ENCODE measurements around the gene MMP27.

The MMP27 gene

DNA sequence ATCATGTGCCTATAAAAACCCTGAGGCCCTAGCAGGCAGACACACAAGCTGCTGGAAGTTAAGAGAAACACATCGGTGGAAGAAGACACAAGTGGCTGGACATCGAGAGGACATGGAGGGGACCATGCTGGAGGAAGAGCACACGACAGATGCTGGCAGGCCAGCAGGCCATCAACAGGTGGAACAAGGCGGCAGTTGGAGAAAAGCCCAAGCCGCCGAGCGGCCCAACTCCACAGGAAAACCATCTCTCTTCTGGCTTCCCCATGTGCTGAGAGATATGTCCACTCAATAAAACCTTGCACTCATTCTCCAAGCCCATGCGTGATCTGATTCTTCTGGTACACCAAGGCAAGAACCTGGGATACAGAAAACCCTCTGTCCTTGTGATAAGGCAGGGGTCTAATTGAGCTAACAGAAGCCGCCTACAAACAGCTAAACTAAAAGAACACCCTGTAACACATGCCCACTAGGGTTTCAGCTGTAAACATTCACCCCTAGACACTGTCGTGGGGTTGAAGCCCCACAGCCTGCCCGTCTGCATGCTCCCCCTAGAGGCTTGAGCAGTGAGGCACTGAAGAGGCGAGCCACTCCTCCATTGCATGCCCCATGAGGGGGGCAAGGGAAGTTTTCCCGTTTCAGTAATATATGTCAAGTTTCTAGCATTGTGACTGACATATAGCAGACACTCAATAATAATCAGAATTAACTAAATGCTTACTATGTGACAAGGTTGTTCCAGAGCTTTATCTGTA lies 41.4 kb downstream of the MMP27 start:
- H3K27me3 Mint-ChIP-seq = peaks cover 2% of the 10 kb centered on the region
- no peaks in the 10 kb centered on the region for H3K36me3 Mint-ChIP-seq
- ATAC-seq = peak; percentile 62
- no peak overlapping the region for H3K27ac Mint-ChIP-seq
- no peak overlapping the region for H3K4me3 Mint-ChIP-seq
- peaks cover 4% of the 10 kb centered on the region for H3K4me1 Mint-ChIP-seq
- no peaks in the 10 kb centered on the region for H3K9me3 Mint-ChIP-seq

- H3K27ac Mint-ChIP-seq = no peak overlapping the region
- no peak for ATAC-seq
- H3K27me3 Mint-ChIP-seq = peaks cover 9% of the 10 kb centered on the region
- no peaks in the 10 kb centered on the region for H3K36me3 Mint-ChIP-seq
- H3K4me3 Mint-ChIP-seq = no peak overlapping the region
- peaks cover 4% of the 10 kb centered on the region for H3K4me1 Mint-ChIP-seq
- H3K9me3 Mint-ChIP-seq = no peaks in the 10 kb centered on the region
Measured at GRCh38 chr11:102662607-102663006, 43.0 kb downstream of the MMP27 start.

DNA sequence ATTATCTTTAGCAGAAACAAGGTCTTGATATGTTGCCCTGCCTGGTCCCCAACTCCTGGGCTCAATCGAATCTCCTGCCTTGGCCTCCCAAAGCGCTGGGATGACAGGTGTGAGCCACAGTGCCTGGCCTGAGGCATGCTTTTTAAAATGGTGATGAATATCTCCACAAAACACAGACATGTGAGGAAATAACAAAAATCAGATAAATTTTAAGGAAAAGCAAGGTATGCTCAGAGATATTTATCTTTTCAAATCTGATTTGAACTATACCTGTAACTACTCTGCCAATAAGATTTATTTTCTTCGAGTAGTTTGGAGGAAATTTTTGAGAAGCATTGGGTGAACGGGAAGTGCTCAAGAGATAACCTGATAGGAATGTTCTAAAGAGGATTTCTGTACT lies 44.5 kb downstream of the MMP27 start:
- Mint-ChIP-seq H3K4me1 (peaks cover 4% of the 10 kb centered on the region), H3K27me3 (peaks cover 24% of the 10 kb centered on the region), H3K4me3 (no peak overlapping the region), H3K36me3 (no peaks in the 10 kb centered on the region), H3K27ac (no peak overlapping the region), H3K9me3 (no peaks in the 10 kb centered on the region)
- ATAC-seq = no peak

GRCh38 chr11:102656528-102656927 lies 49.0 kb downstream of the MMP27 start:
- Mint-ChIP-seq H3K4me3 (no peak overlapping the region), H3K4me1 (no peaks in the 10 kb centered on the region), H3K27me3 (peaks cover 53% of the 10 kb centered on the region), H3K9me3 (peaks cover 5% of the 10 kb centered on the region), H3K27ac (no peak overlapping the region), H3K36me3 (no peaks in the 10 kb centered on the region)
- ATAC-seq = no peak

DNA sequence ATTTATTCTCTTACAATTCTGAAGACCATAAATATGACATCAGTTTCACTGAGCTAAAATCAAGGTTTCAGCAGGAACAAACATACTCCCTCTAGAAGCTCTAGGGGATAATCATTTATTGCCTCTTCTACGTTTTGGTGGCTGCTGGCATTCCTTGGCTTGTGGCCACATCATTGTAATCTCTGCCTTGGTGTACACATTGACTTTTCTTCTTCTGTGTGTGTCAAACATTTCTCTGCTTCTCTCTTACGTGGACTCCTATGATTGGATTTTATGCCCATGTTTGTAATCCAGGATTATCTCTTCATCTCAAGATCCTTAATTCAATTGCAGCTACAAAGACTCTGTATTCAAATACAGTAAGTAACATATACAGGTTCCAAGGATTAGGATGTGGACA lies 50.0 kb downstream of the MMP27 start:
- Mint-ChIP-seq H3K9me3 (peaks cover 5% of the 10 kb centered on the region), H3K27ac (no peak overlapping the region), H3K4me3 (no peak overlapping the region), H3K27me3 (peaks cover 63% of the 10 kb centered on the region), H3K4me1 (no peaks in the 10 kb centered on the region), H3K36me3 (no peaks in the 10 kb centered on the region)
- no peak for ATAC-seq

- H3K4me1 Mint-ChIP-seq = no peaks in the 10 kb centered on the region
Measured at GRCh38 chr11:102654761-102655160, 50.8 kb downstream of the MMP27 start.

GRCh38 chr11:102653744-102654291 lies 51.8 kb downstream of the MMP27 start:
- no peak overlapping the region for H3K27ac Mint-ChIP-seq
- H3K9me3 Mint-ChIP-seq = peaks cover 5% of the 10 kb centered on the region
- H3K27me3 Mint-ChIP-seq = peaks cover 58% of the 10 kb centered on the region
- ATAC-seq = no peak
- no peak overlapping the region for H3K4me3 Mint-ChIP-seq
- no peaks in the 10 kb centered on the region for H3K4me1 Mint-ChIP-seq
- no peaks in the 10 kb centered on the region for H3K36me3 Mint-ChIP-seq

More at GRCh38 chr11:102654761-102655160, 50.8 kb downstream of the MMP27 start:
- ATAC-seq = no peak
- Mint-ChIP-seq H3K27ac (no peak overlapping the region), H3K36me3 (no peaks in the 10 kb centered on the region), H3K9me3 (peaks cover 5% of the 10 kb centered on the region), H3K27me3 (peaks cover 63% of the 10 kb centered on the region), H3K4me3 (no peak overlapping the region)

DNA sequence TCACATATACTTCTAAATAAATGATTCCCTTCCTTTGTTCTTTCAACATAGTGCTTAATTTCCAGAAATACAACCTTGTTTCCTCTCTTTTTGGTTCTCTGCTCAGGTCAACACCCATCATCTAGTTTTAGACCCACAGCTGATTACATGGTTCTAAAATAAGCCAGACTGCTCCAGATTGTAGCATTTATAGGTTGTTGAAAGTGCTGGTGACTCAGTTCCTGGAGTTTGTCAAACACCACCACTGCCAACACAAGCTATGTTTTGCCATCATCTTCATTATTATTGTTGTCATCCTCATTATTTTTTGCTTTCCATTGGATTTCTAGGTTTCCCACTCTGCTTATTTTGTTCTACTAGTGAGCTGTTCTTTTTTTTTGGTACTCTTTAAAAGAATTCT lies 58.1 kb downstream of the MMP27 start:
- no peaks in the 10 kb centered on the region for H3K36me3 Mint-ChIP-seq
- H3K9me3 Mint-ChIP-seq = peaks cover 2% of the 10 kb centered on the region
- H3K27me3 Mint-ChIP-seq = peaks cover 29% of the 10 kb centered on the region
- ATAC-seq = no peak
- no peaks in the 10 kb centered on the region for H3K4me1 Mint-ChIP-seq
- no peak overlapping the region for H3K27ac Mint-ChIP-seq
- H3K4me3 Mint-ChIP-seq = no peak overlapping the region

DNA sequence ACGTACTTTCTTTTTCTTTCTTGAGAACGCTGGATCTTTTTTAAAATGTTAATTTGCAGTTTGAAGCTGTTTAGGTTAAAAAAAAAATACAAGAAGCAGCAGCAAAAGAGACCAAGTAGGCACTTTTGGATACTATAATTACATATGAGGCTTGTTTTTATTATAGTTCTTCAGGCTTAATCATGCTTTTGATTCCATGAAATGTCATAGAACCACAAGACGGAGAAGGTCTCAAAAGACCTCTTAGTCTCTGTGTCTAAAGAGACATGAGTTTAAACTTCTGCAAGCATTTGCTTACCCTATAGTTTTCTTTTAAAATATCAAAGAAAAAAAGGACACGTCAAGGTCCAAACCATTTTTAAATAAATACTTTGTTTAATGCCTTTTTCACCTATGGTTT lies 61.6 kb downstream of the MMP27 start:
- no peak overlapping the region for H3K4me3 Mint-ChIP-seq
- no peak overlapping the region for H3K27ac Mint-ChIP-seq
- no peak for ATAC-seq
- no peaks in the 10 kb centered on the region for H3K4me1 Mint-ChIP-seq
- H3K36me3 Mint-ChIP-seq = no peaks in the 10 kb centered on the region
- H3K27me3 Mint-ChIP-seq = peaks cover 10% of the 10 kb centered on the region
- H3K9me3 Mint-ChIP-seq = peaks cover 2% of the 10 kb centered on the region

All from stimulated activated memory B cell treated with anti-CD40 and anti-IgM and Interleukin-4, amounts not matched to agents 10 μg/mL and 1 μg/mL and 100 μg/mL, for 72 hours (primary cell).